ENCODE results near the gene EPG5.
"Not testable (repeated sequence)": the region's sequence is repeated elsewhere in the genome, so short reads cannot be mapped to it uniquely, and the experiment has no call there.

EPG5 gene

GRCh38 chr18:45807144-45807543 lies 160.0 kb downstream of the EPG5 start:
- not testable (repeated sequence) for H3K27me3 Mint-ChIP-seq; H3K4me3 Mint-ChIP-seq; H3K27ac Mint-ChIP-seq; H3K36me3 Mint-ChIP-seq (ENCODE audit: low read depth); H3K9me3 Mint-ChIP-seq
- H3K4me1 Mint-ChIP-seq (ENCODE audit: low read depth), result peaks cover 26% of the 10 kb centered on the region

- Mint-ChIP-seq H3K27ac (no peak overlapping the region), H3K4me3 (no peak overlapping the region), H3K36me3 (ENCODE audit: low read depth) (peaks cover 6% of the 10 kb centered on the region), H3K27me3 (no peaks in the 10 kb centered on the region), H3K4me1 (ENCODE audit: low read depth) (peaks cover 26% of the 10 kb centered on the region), H3K9me3 (no peaks in the 10 kb centered on the region)
These were observed 160.9 kb downstream of the EPG5 start for GRCh38 chr18:45806226-45806625.

GRCh38 chr18:45805551-45805950 lies 161.6 kb downstream of the EPG5 start:
- Mint-ChIP-seq H3K9me3 (no peaks in the 10 kb centered on the region), H3K36me3 (ENCODE audit: low read depth) (peaks cover 6% of the 10 kb centered on the region), H3K4me3 (no peak overlapping the region), H3K27me3 (no peaks in the 10 kb centered on the region), H3K4me1 (ENCODE audit: low read depth) (peaks cover 26% of the 10 kb centered on the region), H3K27ac (no peak overlapping the region)

GRCh38 chr18:45802814-45803492 lies 164.2 kb downstream of the EPG5 start:
- Mint-ChIP-seq H3K36me3 (ENCODE audit: low read depth) (peaks cover 3% of the 10 kb centered on the region), H3K27ac (peak overlapping the region; percentile 29), H3K4me3 (no peak overlapping the region), H3K9me3 (no peaks in the 10 kb centered on the region), H3K4me1 (ENCODE audit: low read depth) (peaks cover 10% of the 10 kb centered on the region), H3K27me3 (no peaks in the 10 kb centered on the region)

GRCh38 chr18:45801416-45802004 lies 165.6 kb downstream of the EPG5 start:
- H3K4me1 Mint-ChIP-seq (ENCODE audit: low read depth), result peaks cover 10% of the 10 kb centered on the region
- no peaks in the 10 kb centered on the region for H3K9me3 Mint-ChIP-seq
- H3K36me3 Mint-ChIP-seq (ENCODE audit: low read depth), result no peaks in the 10 kb centered on the region
- H3K27me3 Mint-ChIP-seq, result no peaks in the 10 kb centered on the region
- H3K4me3 Mint-ChIP-seq, result no peak overlapping the region
- H3K27ac Mint-ChIP-seq, result no peak overlapping the region
